Keratinocyte (primary cell): ENCODE data around the gene ITGAE. TPM values are rescaled to one million over a fixed set of nuclear protein-coding genes. Genes with fewer than 3 reads are reported as not detected.

ENCODE experiments used
- DNase-seq: peaks from one replicate; pipeline ENCODE4 v3.0.0-alpha.2; 2011; ENCODE audit warnings: low read depth, missing footprints, low spot score
- FAIRE-seq: peaks from 2 replicates; lab custom pipeline; 2011; peaks lifted over from hg19 to GRCh38; lab: Jason Lieb, UNC
- H2AFZ ChIP-seq: 2 replicates; pipeline ENCODE4 v1.6.0; 2012; ENCODE audit warnings: low read length, control low read depth, inconsistent platforms; ENCODE audit not compliant: control insufficient read depth
- H3K27ac ChIP-seq: 2 replicates; pipeline ENCODE4 v1.5.1; 2011; ENCODE audit warnings: low read length; ENCODE audit not compliant: control insufficient read depth, insufficient read depth
- H3K27me3 ChIP-seq: 3 replicates; pipeline ENCODE4 v1.6.0; 2011; ENCODE audit warnings: low read length; ENCODE audit not compliant: control insufficient read depth, insufficient read depth; ENCODE audit errors: extremely low read depth
- H3K36me3 ChIP-seq, 2 experiments: 2 replicates in 1 of 2; 3 replicates in 1 of 2; pipeline ENCODE4 v1.5.1; 2011; ENCODE audit warnings: low read length in 2 of 2, mild to moderate bottlenecking in 1 of 2; ENCODE audit not compliant: control insufficient read depth in 2 of 2, insufficient read depth in 2 of 2; ENCODE audit errors: extremely low read depth in 1 of 2
- H3K4me1 ChIP-seq: 3 replicates; pipeline ENCODE4 v1.5.1; 2011; ENCODE audit warnings: low read length; ENCODE audit not compliant: control insufficient read depth, insufficient read depth; ENCODE audit errors: extremely low read depth
- H3K4me2 ChIP-seq: 3 replicates; pipeline ENCODE4 v1.6.0; 2011; ENCODE audit warnings: low read depth, low read length; ENCODE audit not compliant: control insufficient read depth, insufficient read depth; ENCODE audit errors: extremely low read depth
- H3K4me3 ChIP-seq, 3 experiments: fragments of 200-600 bp in 1 of 3; sonication (generic) in 1 of 3; 2 replicates in 2 of 3; 3 replicates in 1 of 3; pipeline ENCODE4 v1.5.1; 2011 to 2016; ENCODE audit warnings: low read length in 3 of 3, mild to moderate bottlenecking in 3 of 3, control low read depth in 2 of 3, inconsistent platforms in 1 of 3, low read depth in 1 of 3, mixed read lengths in 1 of 3, mixed run types in 1 of 3, moderate library complexity in 1 of 3; ENCODE audit not compliant: control insufficient read depth in 2 of 3, insufficient read depth in 2 of 3; ENCODE audit errors: extremely low read depth in 1 of 3
- H3K79me2 ChIP-seq: 2 replicates; pipeline ENCODE4 v1.6.0; 2012; ENCODE audit warnings: low read length; ENCODE audit not compliant: control insufficient read depth, insufficient read depth
- H3K9ac ChIP-seq: 3 replicates; pipeline ENCODE4 v1.6.0; 2011; ENCODE audit warnings: low read length; ENCODE audit not compliant: control insufficient read depth, insufficient read depth; ENCODE audit errors: extremely low read depth
- H3K9me1 ChIP-seq: 3 replicates; pipeline ENCODE4 v1.6.0; 2011; ENCODE audit warnings: low read length; ENCODE audit not compliant: control insufficient read depth, insufficient read depth; ENCODE audit errors: extremely low read depth
- H3K9me3 ChIP-seq: 2 replicates; pipeline ENCODE4 v1.5.1; 2012; ENCODE audit warnings: low read depth, low read length; ENCODE audit not compliant: control insufficient read depth
- H4K20me1 ChIP-seq: 3 replicates; pipeline ENCODE4 v1.6.0; 2011; ENCODE audit warnings: low read length; ENCODE audit not compliant: control insufficient read depth, insufficient read depth; ENCODE audit errors: extremely low read depth
- CTCF ChIP-seq, 3 experiments: IDR thresholded peaks in 1 of 3; conservative IDR thresholded peaks in 1 of 3; optimal IDR thresholded peaks in 1 of 3; 2 replicates in 2 of 3; 3 replicates in 1 of 3; pipeline versions ENCODE3 to v1.5.1; 2011; ENCODE audit warnings: low read length in 3 of 3, mild to moderate bottlenecking in 3 of 3, moderate library complexity in 2 of 3, control low read depth in 1 of 3, inconsistent platforms in 1 of 3; ENCODE audit not compliant: insufficient read depth in 2 of 3; ENCODE audit errors: extremely low read depth in 1 of 3
- EZH2 ChIP-seq: IDR thresholded peaks from one replicate; pipeline ENCODE4 v1.6.1; 2012; ENCODE audit warnings: inconsistent platforms, mild to moderate bottlenecking, low read length, moderate library complexity
- dilution Hi-C: fragments of 300-500 bp; cut with MboI; formaldehyde crosslinking; loops from one replicate; pipeline ENCODE4 v1.7.0; 2020; ENCODE audit warnings: low sequenced_read_pairs; ENCODE audit not compliant: extremely low pct_ligation_motif_present
- polyA plus RNA-seq, 5 experiments: library from polyadenylated mRNA; depleted of rRNA in 3 of 5; stranded (reverse) in 3 of 5; stranded (forward) in 1 of 5; unstranded in 1 of 5; fragments of >200 nt; gene quantifications; 1 replicate in 1 of 5; 2 replicates in 3 of 5; 3 replicates in 1 of 5; pipeline versions ENCODE4 v1.2.1 to v1.2.3, GENCODE V29; 2011 to 2012; ENCODE audit warnings: missing spikeins in 2 of 5, low read depth in 1 of 5, low replicate concordance in 1 of 5

The ITGAE gene
- polyA plus RNA-seq, 1 donor (not counting 4 experiments of a cell fraction or from before 2014, with no cell fraction given), result 66.6 TPM

- dilution Hi-C loops, result no loop called here
- H2AFZ ChIP-seq, result no peak overlapping the region
- no peaks in the 10 kb centered on the region for H4K20me1 ChIP-seq
- DNase-seq, result no peak
- no peak overlapping the region for H3K4me3 ChIP-seq
- H3K79me2 ChIP-seq, result no peaks in the 10 kb centered on the region
- no peaks in the 10 kb centered on the region for H3K4me1 ChIP-seq
- H3K9me1 ChIP-seq, result no peaks in the 10 kb centered on the region
- no peak overlapping the region for H3K27ac ChIP-seq
- FAIRE-seq, result no peak
- no peaks in the 10 kb centered on the region for H3K27me3 ChIP-seq
- no peak for TF ChIP-seq CTCF (optimal IDR thresholded peaks at IDR 0.05 in 1 of 3, IDR thresholded peaks at IDR 0.05 in 1 of 3, conservative IDR thresholded peaks at IDR 0.05 in 1 of 3; ENCODE audit: extremely low read depth in 1 of 3, insufficient read depth in 2 of 3, low read length in 3 of 3)
- TF ChIP-seq EZH2, result no peak
- no peaks in the 10 kb centered on the region for H3K9me3 ChIP-seq
- H3K36me3 ChIP-seq, result peaks cover 0 to 5% of the 10 kb centered on the region in 2 experiments
- no peak overlapping the region for H3K9ac ChIP-seq
- no peak overlapping the region for H3K4me2 ChIP-seq
These were observed 68.8 kb downstream of the ITGAE start for GRCh38 chr17:3732210-3732621.

- no peak overlapping the region for H3K9ac ChIP-seq
- H3K27ac ChIP-seq, result no peak overlapping the region
- no peaks in the 10 kb centered on the region for H3K27me3 ChIP-seq
- H3K4me3 ChIP-seq, result no peak overlapping the region
- TF ChIP-seq CTCF (optimal IDR thresholded peaks at IDR 0.05 in 1 of 3, IDR thresholded peaks at IDR 0.05 in 1 of 3, conservative IDR thresholded peaks at IDR 0.05 in 1 of 3; ENCODE audit: extremely low read depth in 1 of 3, insufficient read depth in 2 of 3, low read length in 3 of 3) (no peak), EZH2 (no peak)
- peaks cover 7% of the 10 kb centered on the region for H3K79me2 ChIP-seq
- no peak overlapping the region for H2AFZ ChIP-seq
- no peaks in the 10 kb centered on the region for H3K9me1 ChIP-seq
- FAIRE-seq, result no peak
- H3K4me2 ChIP-seq, result no peak overlapping the region
- H3K36me3 ChIP-seq, result peaks cover 0 to 15% of the 10 kb centered on the region in 2 experiments
- no peaks in the 10 kb centered on the region for H3K9me3 ChIP-seq
- no peak for DNase-seq
- dilution Hi-C loops, result no loop called here
- H4K20me1 ChIP-seq, result no peaks in the 10 kb centered on the region
- no peaks in the 10 kb centered on the region for H3K4me1 ChIP-seq
These were observed 70.0 kb downstream of the ITGAE start for GRCh38 chr17:3730881-3731429.
